ENCODE measurements around the gene CENPB.

GRCh38 chr20:3784216-3784853, 2.2 kb downstream of the CENPB start:
- TF ChIP-seq CTCF (IDR thresholded peaks at IDR 0.05) (no peak), POLR2A (IDR thresholded peaks at IDR 0.05) (no peak)
